ENCODE measurements around the gene TAS2R3.

The TAS2R3 gene

DNA sequence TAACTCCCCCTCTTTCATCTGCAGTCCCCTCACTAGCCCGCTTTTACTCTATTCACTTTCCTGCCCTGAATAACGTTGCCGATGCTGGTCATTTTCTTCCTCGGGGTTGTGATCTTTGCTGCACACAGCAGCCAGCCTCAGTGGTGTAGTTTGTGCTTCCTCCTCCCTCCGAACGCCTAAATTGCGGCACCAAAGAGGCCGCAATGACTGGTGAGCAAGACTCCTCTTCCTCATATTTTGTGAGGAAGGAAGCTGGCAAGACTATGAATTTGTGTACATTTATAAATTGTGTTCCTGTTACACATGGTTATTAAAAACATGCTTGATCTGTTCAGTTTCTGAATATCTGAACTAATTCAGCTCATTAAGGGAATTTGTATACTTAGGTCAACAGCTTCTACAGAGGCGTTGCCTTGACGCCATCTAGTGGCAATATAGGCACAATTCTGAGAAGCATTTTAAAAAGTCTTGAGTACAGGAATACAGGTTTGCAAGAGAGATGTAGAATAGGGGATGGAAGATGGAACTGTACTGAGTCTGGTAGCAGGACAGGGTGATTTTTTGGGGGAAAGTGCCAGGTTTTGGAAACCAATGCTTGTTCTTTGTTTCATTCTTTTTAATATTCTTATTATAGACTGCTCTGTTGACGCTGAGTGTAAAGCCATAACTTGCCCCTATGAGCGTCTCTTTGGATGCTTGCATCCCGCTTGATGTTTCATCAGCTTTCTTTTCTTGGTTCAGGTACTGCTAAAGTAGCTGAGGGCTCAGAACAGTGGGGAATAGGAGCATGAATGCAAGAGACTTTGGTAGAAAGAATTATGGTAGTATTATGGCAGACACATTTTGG lies 22.0 kb downstream of the TAS2R3 start:
- no peak for DNase-seq (ENCODE audit: low read depth in 2 of 2)

DNA sequence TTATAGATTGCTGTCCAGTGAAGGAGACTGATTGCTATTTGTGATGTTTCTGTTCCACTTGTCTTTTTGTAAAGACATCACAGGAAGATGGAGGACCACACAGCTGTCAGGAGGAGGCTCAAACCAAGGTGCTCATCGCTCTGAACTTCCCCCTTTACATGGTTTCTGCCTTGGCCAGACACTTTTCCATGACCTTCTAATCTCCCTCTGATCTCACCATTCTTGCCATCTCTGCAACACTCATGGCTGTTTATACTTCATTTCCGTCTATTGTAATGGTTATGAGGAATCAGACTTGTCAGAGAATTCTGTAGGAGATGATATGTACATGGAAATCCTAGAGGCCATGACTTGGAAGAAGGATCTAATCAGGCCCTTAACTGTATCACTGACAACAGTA lies 24.4 kb downstream of the TAS2R3 start:
- no peak for DNase-seq (ENCODE audit: low read depth in 2 of 2)

DNA sequence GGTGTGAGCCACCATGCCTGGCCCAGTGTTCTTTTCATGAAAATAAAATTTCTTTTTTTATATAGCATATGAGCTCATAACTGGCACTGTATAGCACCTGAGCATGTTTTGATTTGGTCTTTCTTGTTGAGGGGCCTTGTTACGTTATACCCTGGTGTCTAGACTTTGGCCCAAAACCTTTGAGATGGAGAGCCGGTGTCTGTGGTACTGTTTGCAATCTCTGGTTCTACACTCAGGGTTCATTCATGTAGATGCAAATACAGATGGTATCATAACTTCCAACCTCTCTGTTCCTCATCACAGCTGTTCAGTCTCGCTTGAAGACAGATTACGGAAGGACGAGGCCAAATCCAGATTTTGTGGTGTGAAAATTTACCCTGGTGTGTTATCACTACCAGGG lies 26.0 kb downstream of the TAS2R3 start, which contains the start of gene TAS2R5:
TAS2R5 (plus strand) TSS at position 301 of the 400 bp plus-strand sequence. CDS start 145 bp downstream, outside the sequence.
- no peak for DNase-seq (ENCODE audit: low read depth in 2 of 2)

DNA sequence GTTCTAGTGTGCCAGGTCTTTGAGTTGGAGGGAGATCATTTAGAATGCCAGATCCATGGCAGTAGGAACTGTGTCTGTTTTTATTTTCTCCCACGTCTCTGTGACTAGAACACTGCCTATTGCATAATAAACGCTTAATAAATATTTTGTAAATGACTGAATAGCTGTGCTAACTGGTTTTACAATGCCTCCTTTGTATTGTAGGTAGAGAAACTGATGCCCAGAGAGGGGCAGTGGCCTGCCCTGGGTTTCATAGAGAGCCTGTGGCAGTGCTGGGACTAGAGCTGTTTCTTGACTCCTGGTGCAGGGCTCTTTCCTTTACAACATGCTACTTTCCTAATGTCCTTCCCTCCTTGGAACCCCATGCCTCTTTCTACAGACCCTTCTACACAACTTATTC lies 28.6 kb downstream of the TAS2R3 start:
- no peak for DNase-seq (ENCODE audit: low read depth in 2 of 2)
